Measurements from ENCODE around the gene KIAA1671. TPM values are rescaled to one million over a fixed set of nuclear protein-coding genes. Genes with fewer than 3 reads are reported as not detected.

The KIAA1671 gene
- total and polyA plus RNA-seq, 2 of the 4 experiments (the other 2 are of a cell fraction) = 0.02 TPM; not detected in 1

DNA sequence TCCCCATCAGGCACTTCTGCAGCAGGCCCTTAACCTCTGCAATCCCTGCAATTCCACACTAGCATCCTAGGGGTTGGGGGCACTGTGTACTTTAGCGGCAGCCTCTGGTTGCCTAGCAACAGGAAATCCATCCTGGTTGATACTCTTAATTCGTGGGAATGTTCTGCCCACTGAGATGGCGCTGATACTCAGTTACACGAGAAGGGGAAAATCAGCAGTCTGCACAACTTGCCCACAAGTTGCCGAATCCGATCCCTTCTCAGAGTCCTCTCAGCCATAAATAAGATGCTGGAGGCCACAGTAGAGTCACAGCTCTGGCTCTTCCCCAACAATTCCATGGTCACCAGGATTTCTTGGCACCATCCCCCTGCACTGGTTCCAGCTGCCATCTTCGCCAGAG, 189.6 kb downstream of the KIAA1671 start:
- Histone ChIP-seq H3K9me1 (ENCODE audit: insufficient read depth, low read length) (no peaks in the 10 kb centered on the region), H4K5ac (ENCODE audit: low read depth, low read length) (no peak overlapping the region), H3K18ac (ENCODE audit: low read depth, low read length) (no peak overlapping the region), H3K27ac (ENCODE audit: insufficient read depth, low read length) (no peak overlapping the region), H2AFZ (replicated peaks; ENCODE audit: low read length, poor library complexity) (no peak overlapping the region), H3K79me1 (ENCODE audit: low read depth in 1 of 2, low read length in 2 of 2) (no peaks in the 10 kb centered on the region), H2BK5ac (ENCODE audit: low read depth, low read length, poor library complexity, severe bottlenecking) (no peak overlapping the region), H2AK5ac (ENCODE audit: low read depth, low read length) (no peak overlapping the region), H3K4me1 (ENCODE audit: control insufficient read depth, insufficient read depth, low read length) (no peaks in the 10 kb centered on the region), H4K91ac (ENCODE audit: insufficient read depth, low read depth, low read length) (no peak overlapping the region), H3K27me3 (ENCODE audit: control insufficient read depth, insufficient read depth, low read length) (no peaks in the 10 kb centered on the region), H3K56ac (ENCODE audit: extremely low read depth, insufficient read depth, low read length) (no peak overlapping the region), H3K9ac (ENCODE audit: low read depth, low read length) (no peak overlapping the region), H3K23ac (ENCODE audit: low read depth, low read length) (no peak overlapping the region), H3K4ac (ENCODE audit: low read depth, low read length) (no peak overlapping the region), H4K8ac (ENCODE audit: low read depth in 2 of 2, low read length in 2 of 2) (no peak overlapping the region), H2BK20ac (ENCODE audit: low read depth, low read length) (no peak overlapping the region), H3K4me2 (ENCODE audit: low read depth, low read length) (no peak overlapping the region), H2BK15ac (ENCODE audit: low read depth, low read length) (no peak overlapping the region), H3K9me3 (ENCODE audit: control insufficient read depth, insufficient read depth, low read length) (no peaks in the 10 kb centered on the region), H2AK9ac (replicated peaks; ENCODE audit: low read depth, low read length, poor library complexity) (no peak overlapping the region), H3K36me3 (ENCODE audit: control insufficient read depth, insufficient read depth, low read length) (no peaks in the 10 kb centered on the region), H3K14ac (replicated peaks; ENCODE audit: low read depth, low read length) (no peak overlapping the region), H2BK120ac (ENCODE audit: low read depth, low read length) (no peak overlapping the region), H4K20me1 (ENCODE audit: insufficient read depth, low read length) (no peaks in the 10 kb centered on the region), H3K4me3 (ENCODE audit: insufficient read depth, low read depth, low read length) (no peak overlapping the region)
- TF ChIP-seq MAFK (IDR thresholded peaks at IDR 0.05; ENCODE audit: low read depth, low read length) (no peak), RFX5 (IDR thresholded peaks at IDR 0.05; ENCODE audit: low read depth, low read length) (no peak), MAZ (IDR thresholded peaks at IDR 0.05; ENCODE audit: borderline replicate concordance, low read depth, low read length) (no peak), NFE2L2 (IDR thresholded peaks at IDR 0.05; ENCODE audit: low read depth, low read length) (no peak), RAD21 (IDR thresholded peaks at IDR 0.05; ENCODE audit: low read length) (no peak), FOS (IDR thresholded peaks at IDR 0.05; ENCODE audit: low read depth, low read length) (no peak), RCOR1 (IDR thresholded peaks at IDR 0.05; ENCODE audit: insufficient replicate concordance, low read length) (no peak), BHLHE40 (IDR thresholded peaks at IDR 0.05; ENCODE audit: low read depth, low read length) (no peak), MXI1 (IDR thresholded peaks at IDR 0.05; ENCODE audit: borderline replicate concordance, low read depth, low read length) (no peak), SMC3 (IDR thresholded peaks at IDR 0.05; ENCODE audit: low read depth, low read length) (no peak), POLR2A (IDR thresholded peaks at IDR 0.05; ENCODE audit: low read depth, low read length) (no peak), CEBPB (IDR thresholded peaks at IDR 0.05; ENCODE audit: low read depth, low read length) (no peak), CHD1 (IDR thresholded peaks at IDR 0.05; ENCODE audit: low read depth, low read length) (no peak)
- TF ChIP-seq, protein P1, sequence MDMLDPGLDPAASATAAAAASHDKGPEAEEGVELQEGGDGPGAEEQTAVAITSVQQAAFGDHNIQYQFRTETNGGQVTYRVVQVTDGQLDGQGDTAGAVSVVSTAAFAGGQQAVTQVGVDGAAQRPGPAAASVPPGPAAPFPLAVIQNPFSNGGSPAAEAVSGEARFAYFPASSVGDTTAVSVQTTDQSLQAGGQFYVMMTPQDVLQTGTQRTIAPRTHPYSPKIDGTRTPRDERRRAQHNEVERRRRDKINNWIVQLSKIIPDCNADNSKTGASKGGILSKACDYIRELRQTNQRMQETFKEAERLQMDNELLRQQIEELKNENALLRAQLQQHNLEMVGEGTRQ (IDR thresholded peaks at IDR 0.05; ENCODE audit: low read depth, low read length) = no peak
- TF ChIP-seq, protein P2, sequence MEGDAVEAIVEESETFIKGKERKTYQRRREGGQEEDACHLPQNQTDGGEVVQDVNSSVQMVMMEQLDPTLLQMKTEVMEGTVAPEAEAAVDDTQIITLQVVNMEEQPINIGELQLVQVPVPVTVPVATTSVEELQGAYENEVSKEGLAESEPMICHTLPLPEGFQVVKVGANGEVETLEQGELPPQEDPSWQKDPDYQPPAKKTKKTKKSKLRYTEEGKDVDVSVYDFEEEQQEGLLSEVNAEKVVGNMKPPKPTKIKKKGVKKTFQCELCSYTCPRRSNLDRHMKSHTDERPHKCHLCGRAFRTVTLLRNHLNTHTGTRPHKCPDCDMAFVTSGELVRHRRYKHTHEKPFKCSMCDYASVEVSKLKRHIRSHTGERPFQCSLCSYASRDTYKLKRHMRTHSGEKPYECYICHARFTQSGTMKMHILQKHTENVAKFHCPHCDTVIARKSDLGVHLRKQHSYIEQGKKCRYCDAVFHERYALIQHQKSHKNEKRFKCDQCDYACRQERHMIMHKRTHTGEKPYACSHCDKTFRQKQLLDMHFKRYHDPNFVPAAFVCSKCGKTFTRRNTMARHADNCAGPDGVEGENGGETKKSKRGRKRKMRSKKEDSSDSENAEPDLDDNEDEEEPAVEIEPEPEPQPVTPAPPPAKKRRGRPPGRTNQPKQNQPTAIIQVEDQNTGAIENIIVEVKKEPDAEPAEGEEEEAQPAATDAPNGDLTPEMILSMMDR (conservative IDR thresholded peaks at IDR 0.05; ENCODE audit: low read depth, low read length) = no peak
- TF ChIP-seq, protein P3, sequence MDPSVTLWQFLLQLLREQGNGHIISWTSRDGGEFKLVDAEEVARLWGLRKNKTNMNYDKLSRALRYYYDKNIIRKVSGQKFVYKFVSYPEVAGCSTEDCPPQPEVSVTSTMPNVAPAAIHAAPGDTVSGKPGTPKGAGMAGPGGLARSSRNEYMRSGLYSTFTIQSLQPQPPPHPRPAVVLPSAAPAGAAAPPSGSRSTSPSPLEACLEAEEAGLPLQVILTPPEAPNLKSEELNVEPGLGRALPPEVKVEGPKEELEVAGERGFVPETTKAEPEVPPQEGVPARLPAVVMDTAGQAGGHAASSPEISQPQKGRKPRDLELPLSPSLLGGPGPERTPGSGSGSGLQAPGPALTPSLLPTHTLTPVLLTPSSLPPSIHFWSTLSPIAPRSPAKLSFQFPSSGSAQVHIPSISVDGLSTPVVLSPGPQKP (IDR thresholded peaks at IDR 0.05; ENCODE audit: borderline replicate concordance, low read depth, low read length) = no peak
- dilution Hi-C loops (cut with HindIII; ENCODE audit: low sequenced_read_pairs, unreplicated experiment) = no loop called here
- in situ Hi-C loops (cut with MboI; ENCODE audit: low sequenced_read_pairs) = no loop called here
- BruUV-seq (replicated peaks) = no TSS peak
- DNase-seq (no peak), ATAC-seq (ENCODE audit: low read depth) (no peak)
- 58% methylated on average over 3 of the region's 7 CpGs; no CpG with 5 or more reads in 1 of the 2 experiments for WGBS, 2 experiments (ENCODE audit: extremely low coverage in 2 of 2, insufficient read length in 1 of 2)
- intact Hi-C loops (cut with micrococcal nuclease) = no loop called here
- POLR2A ChIA-PET (ENCODE audit: unreplicated experiment) = no interaction called here
- CTCF ChIA-PET = no interaction called here
